Stimulated activated CD4-positive, alpha-beta T cell treated with anti-CD3 and anti-CD28 coated beads, Interleukin-4, amount 100 ng/mL, for 4 hours (primary cell): ENCODE measurements around the gene GPR84.
"Not testable (repeated sequence)": the region's sequence is repeated elsewhere in the genome, so short reads cannot be mapped to it uniquely, and the experiment has no call there.

Experiments
- DNase-seq, 2 experiments: peaks; one replicate each; pipeline ENCODE4 v3.0.0-alpha.2; 2020

The GPR84 gene

GRCh38 chr12:54354271-54354670 lies 10.0 kb downstream of the GPR84 start:
- not testable (repeated sequence) for DNase-seq

- DNase-seq = no peak
Measured at GRCh38 chr12:54352891-54353874, 11.1 kb downstream of the GPR84 start.

- DNase-seq = peak; percentile 41 to 66
Measured at GRCh38 chr12:54352022-54352531, 12.2 kb downstream of the GPR84 start.

- DNase-seq = no peak
Measured at GRCh38 chr12:54351341-54351740, 12.9 kb downstream of the GPR84 start.

GRCh38 chr12:54350743-54351142 lies 13.5 kb downstream of the GPR84 start:
- no peak for DNase-seq

GRCh38 chr12:54349679-54350078 lies 14.6 kb downstream of the GPR84 start:
- DNase-seq = no peak

- DNase-seq = no peak
Measured at GRCh38 chr12:54349036-54349435, 15.2 kb downstream of the GPR84 start.

GRCh38 chr12:54341378-54342300 lies 22.6 kb downstream of the GPR84 start:
- DNase-seq = no peak

- DNase-seq = no peak
Measured at GRCh38 chr12:54340846-54341245, 23.4 kb downstream of the GPR84 start.

GRCh38 chr12:54338698-54339296 lies 25.5 kb downstream of the GPR84 start:
- no peak for DNase-seq

- no peak for DNase-seq
Measured at GRCh38 chr12:54337854-54338650, 26.2 kb downstream of the GPR84 start.

- no peak for DNase-seq
Measured at GRCh38 chr12:54337280-54337842, 26.9 kb downstream of the GPR84 start.

- no peak for DNase-seq
Measured at GRCh38 chr12:54333420-54334034, 30.8 kb downstream of the GPR84 start.

GRCh38 chr12:54331461-54331860 lies 32.8 kb downstream of the GPR84 start:
- DNase-seq = no peak

- no peak for DNase-seq
Measured at GRCh38 chr12:54330442-54330841, 33.8 kb downstream of the GPR84 start.

GRCh38 chr12:54329759-54330158 lies 34.5 kb downstream of the GPR84 start:
- no peak for DNase-seq

GRCh38 chr12:54328595-54329337 lies 35.5 kb downstream of the GPR84 start:
- DNase-seq = no peak

- not testable (repeated sequence) for DNase-seq
Measured at GRCh38 chr12:54325442-54326109, 38.7 kb downstream of the GPR84 start.

- DNase-seq = peak; percentile 80 to 95
Measured at GRCh38 chr12:54324617-54325441, 39.5 kb downstream of the GPR84 start, which contains the start of gene COPZ1. TSS of gene COPZ1 (plus strand) at chr12:54325131. CDS start at chr12:54325164, 33 bp downstream.
